ENCODE results near the gene ZSCAN16.

GRCh38 chr6:28142446-28142845 lies 18.0 kb downstream of the ZSCAN16 start:
- TF ChIP-seq, protein P1, sequence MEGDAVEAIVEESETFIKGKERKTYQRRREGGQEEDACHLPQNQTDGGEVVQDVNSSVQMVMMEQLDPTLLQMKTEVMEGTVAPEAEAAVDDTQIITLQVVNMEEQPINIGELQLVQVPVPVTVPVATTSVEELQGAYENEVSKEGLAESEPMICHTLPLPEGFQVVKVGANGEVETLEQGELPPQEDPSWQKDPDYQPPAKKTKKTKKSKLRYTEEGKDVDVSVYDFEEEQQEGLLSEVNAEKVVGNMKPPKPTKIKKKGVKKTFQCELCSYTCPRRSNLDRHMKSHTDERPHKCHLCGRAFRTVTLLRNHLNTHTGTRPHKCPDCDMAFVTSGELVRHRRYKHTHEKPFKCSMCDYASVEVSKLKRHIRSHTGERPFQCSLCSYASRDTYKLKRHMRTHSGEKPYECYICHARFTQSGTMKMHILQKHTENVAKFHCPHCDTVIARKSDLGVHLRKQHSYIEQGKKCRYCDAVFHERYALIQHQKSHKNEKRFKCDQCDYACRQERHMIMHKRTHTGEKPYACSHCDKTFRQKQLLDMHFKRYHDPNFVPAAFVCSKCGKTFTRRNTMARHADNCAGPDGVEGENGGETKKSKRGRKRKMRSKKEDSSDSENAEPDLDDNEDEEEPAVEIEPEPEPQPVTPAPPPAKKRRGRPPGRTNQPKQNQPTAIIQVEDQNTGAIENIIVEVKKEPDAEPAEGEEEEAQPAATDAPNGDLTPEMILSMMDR (IDR thresholded peaks at IDR 0.05; ENCODE audit: insufficient read depth, low read length, poor library complexity, severe bottlenecking), result no peak
- no peak for TF ChIP-seq EZH2phosphoT487 (conservative IDR thresholded peaks at IDR 0.05; ENCODE audit: low read length)

Measured in SU-DHL-6 (cell line).